GM12875 (cell line): Measurements from ENCODE around the gene GNAZ.

Experiments used
- H3K4me3 ChIP-seq: one replicate; pipeline ENCODE4 v1.5.1; 2011; ENCODE audit warnings: low read depth, low read length, control low read depth
- CTCF ChIP-seq: IDR thresholded peaks from 2 replicates; pipeline ENCODE4 v1.5.1; 2011; ENCODE audit warnings: low read depth, mild to moderate bottlenecking, control low read depth, inconsistent platforms, low read length, moderate library complexity, borderline replicate concordance; ENCODE audit not compliant: insufficient read depth

Gene GNAZ

DNA sequence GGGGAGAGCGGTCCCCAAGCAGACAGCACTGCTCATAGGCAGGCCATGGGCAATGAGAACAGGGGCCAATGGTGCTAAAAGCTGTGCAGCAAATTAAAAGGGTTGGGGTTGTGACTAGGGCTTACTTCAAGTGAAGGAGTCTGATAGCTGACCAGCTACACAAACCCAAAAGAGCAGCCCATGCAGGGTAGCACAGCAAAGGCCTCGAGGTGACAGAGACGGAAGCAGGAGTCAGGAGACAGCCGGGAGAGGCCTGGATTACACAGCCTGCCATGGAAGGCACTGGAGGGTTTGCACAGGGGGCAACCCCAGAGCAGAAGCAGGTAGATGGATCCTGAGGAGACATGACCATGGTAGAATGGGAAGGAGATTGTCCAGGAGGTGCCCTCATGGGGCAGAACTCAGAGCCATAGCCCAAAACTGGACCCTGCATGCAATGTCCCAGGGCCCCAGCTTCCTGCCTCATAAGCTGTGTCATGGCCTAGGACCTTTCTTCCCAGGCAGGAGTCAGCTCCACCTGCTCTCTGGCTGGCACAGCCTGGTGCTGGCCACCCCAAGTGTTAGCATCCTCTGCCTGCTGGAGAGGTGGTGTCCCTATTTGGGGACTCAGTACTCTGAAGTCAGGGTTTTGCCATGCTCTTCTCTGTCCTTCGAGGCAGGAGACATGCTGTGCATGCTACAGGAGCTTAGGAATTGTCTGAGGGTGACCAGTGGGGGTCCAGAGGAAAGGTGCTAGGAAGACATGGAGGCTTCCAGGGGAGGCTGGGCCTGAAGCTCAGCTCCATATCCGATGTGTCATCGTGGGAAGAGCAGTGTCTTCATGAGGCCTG, 38.1 kb downstream of the GNAZ start:
- no peak overlapping the region for H3K4me3 ChIP-seq
- no peak for TF ChIP-seq CTCF

DNA sequence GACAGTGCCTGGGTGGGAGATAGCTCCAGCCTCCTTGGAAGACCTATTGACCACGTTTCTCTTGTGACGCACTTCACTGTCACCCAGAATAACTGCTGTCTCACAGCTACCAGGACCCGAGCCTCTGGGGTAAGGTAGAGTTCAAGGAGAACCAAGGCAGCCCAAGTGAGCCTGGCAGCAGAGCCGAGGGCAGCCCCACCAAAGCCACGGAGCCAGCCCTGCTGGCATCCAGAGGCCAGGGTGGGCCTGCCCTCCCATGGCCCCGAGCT, 38.7 kb downstream of the GNAZ start:
- H3K4me3 ChIP-seq: no peak overlapping the region
- no peak for TF ChIP-seq CTCF

DNA sequence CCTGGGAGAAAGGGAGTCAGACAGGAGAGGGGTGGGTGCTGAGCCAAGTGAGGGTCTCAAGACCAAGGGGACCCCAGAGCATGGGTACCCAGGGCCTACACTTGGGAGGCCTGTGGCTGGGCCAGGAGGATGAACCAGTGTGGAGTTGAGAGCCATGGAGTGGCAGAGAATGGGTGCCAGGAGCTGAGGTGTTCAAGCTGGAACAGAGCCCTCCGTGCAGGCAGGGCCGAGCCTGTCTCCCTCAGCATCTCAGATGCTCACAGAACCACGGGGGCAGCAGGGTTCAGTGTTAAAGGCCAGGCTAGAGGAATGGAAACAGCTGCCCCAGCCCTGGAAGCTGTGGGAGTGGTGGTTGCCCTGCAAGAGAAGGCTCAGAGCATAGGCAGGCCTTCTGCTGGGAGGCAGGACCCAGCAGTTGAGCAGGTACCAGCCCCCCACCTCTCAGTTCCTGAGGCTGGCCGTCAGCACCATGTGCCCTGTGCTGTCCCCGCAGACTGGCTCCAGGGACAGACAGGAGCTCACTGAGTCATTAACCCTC, 39.2 kb downstream of the GNAZ start:
- no peak overlapping the region for H3K4me3 ChIP-seq
- no peak for TF ChIP-seq CTCF

DNA sequence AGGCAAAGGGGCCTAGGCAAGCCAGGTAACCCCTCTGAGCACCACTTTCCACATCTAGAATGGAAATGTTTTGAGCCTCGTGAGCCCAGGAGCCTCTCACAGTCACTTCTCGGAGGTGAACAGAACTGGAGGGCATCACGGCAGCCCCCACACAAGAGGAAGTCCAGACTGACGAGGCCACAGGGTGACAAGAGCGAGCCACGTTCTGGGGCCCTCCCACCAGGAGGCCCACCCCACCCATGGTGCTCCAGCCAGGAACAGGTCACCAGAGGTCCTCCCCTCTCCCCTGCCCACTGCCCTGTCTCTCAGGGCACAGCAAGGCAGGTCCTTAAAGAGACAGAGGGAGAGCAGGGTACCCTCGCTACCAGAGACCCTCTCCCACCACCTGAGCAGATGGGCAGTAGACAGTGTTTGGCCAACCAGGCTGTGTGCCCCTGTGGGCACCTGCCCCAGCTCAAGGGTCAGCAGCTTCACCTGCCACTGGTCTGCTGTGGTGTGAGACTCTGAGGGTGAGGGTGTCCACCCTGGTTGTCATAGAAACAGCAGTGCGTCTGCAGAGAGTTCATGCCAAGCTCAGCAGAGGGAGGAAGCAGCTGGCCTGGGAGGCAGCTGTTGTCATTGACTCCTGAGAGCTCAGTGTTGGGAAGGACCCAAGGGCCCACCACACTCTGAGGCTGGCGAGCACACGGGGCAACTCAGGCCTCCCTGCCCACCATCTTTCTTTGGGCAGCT, 40.0 kb downstream of the GNAZ start:
- H3K4me3 ChIP-seq: no peak overlapping the region
- no peak for TF ChIP-seq CTCF

- no peak for TF ChIP-seq CTCF
- no peak overlapping the region for H3K4me3 ChIP-seq
These were observed 40.7 kb downstream of the GNAZ start for GRCh38 chr22:23110922-23111527.

DNA sequence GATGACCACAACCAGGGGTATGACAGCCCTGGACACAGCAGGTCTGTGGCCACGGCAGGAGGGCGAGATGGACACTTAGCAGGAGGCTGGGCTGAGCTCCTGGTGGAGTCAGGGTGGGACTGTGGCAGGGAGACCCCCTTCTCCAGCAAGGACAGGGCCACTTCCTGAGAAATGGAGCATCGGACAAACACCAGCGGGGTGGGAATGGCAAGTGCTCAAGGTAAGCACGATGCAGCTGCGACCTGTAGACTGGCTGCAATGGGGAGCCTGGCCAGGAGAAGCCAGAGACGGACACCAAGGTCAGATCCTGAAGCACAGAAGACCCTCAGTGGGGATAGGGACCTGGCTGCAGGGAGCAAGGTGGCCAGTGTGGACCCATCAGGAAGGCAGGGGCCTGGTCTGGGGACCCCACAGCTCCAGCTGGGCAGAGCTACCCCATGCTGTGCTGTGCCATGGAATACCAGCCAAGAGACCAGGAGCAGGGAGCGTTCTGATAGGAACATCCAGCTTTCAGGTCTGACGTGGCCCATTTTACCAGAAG, 42.2 kb downstream of the GNAZ start:
- no peak overlapping the region for H3K4me3 ChIP-seq

More for the DNA sequence above, 42.2 kb downstream of the GNAZ start:
- no peak for TF ChIP-seq CTCF
